GF-D8 (cell line): ENCODE measurements around the gene MAP2K2.
"Not testable (repeated sequence)": the region's sequence is repeated elsewhere in the genome, so short reads cannot be mapped to it uniquely, and the experiment has no call there.

Experiments
- DNase-seq: peaks from one replicate; lab custom pipeline; 2025; lab: John Stamatoyannopoulos, UW

MAP2K2 gene

GRCh38 chr19:4123615-4124568, at the start of gene MAP2K2:
Gene MAP2K2, minus strand, starts transcription at chr19:4124122. Its CDS starts 247 bp downstream, at chr19:4123875.
- DNase-seq: peak; percentile 75

- no peak for DNase-seq
These were observed 49.0 kb upstream of the MAP2K2 start for GRCh38 chr19:4172861-4173473.

- no peak for DNase-seq
These were observed 47.8 kb upstream of the MAP2K2 start for GRCh38 chr19:4171676-4172075.

GRCh38 chr19:4164262-4164661, 40.3 kb upstream of the MAP2K2 start:
- no peak for DNase-seq

- DNase-seq: no peak
These were observed 37.6 kb upstream of the MAP2K2 start for GRCh38 chr19:4161415-4162077.

GRCh38 chr19:4157971-4158370, 34.0 kb upstream of the MAP2K2 start:
- DNase-seq: not testable (repeated sequence)

GRCh38 chr19:4157164-4157563, 33.2 kb upstream of the MAP2K2 start:
- DNase-seq: no peak

- no peak for DNase-seq
These were observed 30.8 kb upstream of the MAP2K2 start for GRCh38 chr19:4154571-4155312.

- DNase-seq: no peak
These were observed 28.5 kb upstream of the MAP2K2 start for GRCh38 chr19:4152241-4152998.

- DNase-seq: no peak
These were observed 27.7 kb upstream of the MAP2K2 start for GRCh38 chr19:4151623-4152022.

GRCh38 chr19:4149518-4150288, 25.8 kb upstream of the MAP2K2 start:
- no peak for DNase-seq

- DNase-seq: no peak
These were observed 20.8 kb upstream of the MAP2K2 start for GRCh38 chr19:4144666-4145249.

GRCh38 chr19:4142916-4143315, 19.0 kb upstream of the MAP2K2 start:
- not testable (repeated sequence) for DNase-seq

GRCh38 chr19:4140237-4140711, 16.4 kb upstream of the MAP2K2 start:
- DNase-seq: peak; percentile 28

GRCh38 chr19:4139614-4140236, 15.8 kb upstream of the MAP2K2 start:
- no peak for DNase-seq

- no peak for DNase-seq
These were observed 14.5 kb upstream of the MAP2K2 start for GRCh38 chr19:4138445-4138844.

GRCh38 chr19:4136680-4137088, 12.8 kb upstream of the MAP2K2 start:
- DNase-seq: no peak

- not testable (repeated sequence) for DNase-seq
These were observed 11.5 kb upstream of the MAP2K2 start for GRCh38 chr19:4135386-4135785.

GRCh38 chr19:4134351-4134750, 10.4 kb upstream of the MAP2K2 start:
- DNase-seq: no peak
